Natural killer cell treated with Interleukin-12 subunit alpha and Interleukin-12 subunit beta and Interleukin-15 and Interleukin-18, amount 100 ng/mL, for 72 hours (primary cell): ENCODE data around the gene CMIP. TPM values are rescaled to one million over a fixed set of nuclear protein-coding genes. Genes with fewer than 3 reads are reported as not detected.

Source experiments
- ATAC-seq, 2 donors: fragments of 150-1000 bp; cut with Tn5 transposase in 1 of 2; sonication (Bioruptor Pico), chemical (Tn5 transposase) in 1 of 2; 2 replicates each; pipeline ENCODE4 v1.10.0; 2021
- DNase-seq: peaks from one replicate; pipeline ENCODE4 v3.0.0; 2022; ENCODE audit warnings: low spot score
- H3K27ac Mint-ChIP-seq, 2 donors: 1 replicate in 1 of 2; 2 replicates in 1 of 2; pipeline ENCODE4 v1.8.0; 2022; ENCODE audit warnings: mixed read lengths in 2 of 2, mild to moderate bottlenecking in 1 of 2, moderate library complexity in 1 of 2
- H3K27me3 Mint-ChIP-seq, 2 donors: 1 replicate in 1 of 2; 2 replicates in 1 of 2; pipeline ENCODE4 v1.8.0; 2022; ENCODE audit warnings: mixed read lengths in 2 of 2
- H3K36me3 Mint-ChIP-seq: one replicate; pipeline ENCODE4 v1.8.0; 2022; ENCODE audit warnings: mixed read lengths
- H3K4me1 Mint-ChIP-seq, 2 donors: 1 replicate in 1 of 2; 2 replicates in 1 of 2; pipeline ENCODE4 v1.8.0; 2022; ENCODE audit warnings: low read depth in 2 of 2, mixed read lengths in 2 of 2, mild to moderate bottlenecking in 1 of 2
- H3K4me3 Mint-ChIP-seq: one replicate; pipeline ENCODE4 v1.8.0; 2022; ENCODE audit warnings: mixed read lengths
- H3K9me3 Mint-ChIP-seq: 2 replicates; pipeline ENCODE4 v1.8.0; 2022; ENCODE audit warnings: mixed read lengths
- total RNA-seq, 2 donors: library from RNA; stranded (reverse); gene quantifications; one replicate each; pipeline ENCODE4 v1.2.3, GENCODE V29; 2022

CMIP gene
- total RNA-seq, 2 donors from 2014 or later: 48.0 to 57.6 TPM

DNA sequence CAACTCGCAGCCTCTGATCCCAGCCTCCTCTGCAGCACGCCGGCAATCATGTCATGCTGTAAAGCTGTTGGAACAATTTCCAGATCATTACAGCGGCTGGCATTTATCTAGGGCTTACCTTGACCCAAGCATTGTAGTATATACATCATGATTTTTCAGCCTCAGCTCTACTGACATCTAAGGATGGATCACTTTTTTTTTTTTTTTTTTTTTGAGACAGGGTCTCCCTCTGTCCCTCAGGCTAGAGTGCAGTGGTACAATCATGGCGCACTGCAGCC, 103.3 kb downstream of the CMIP start:
- no peak for DNase-seq
- H3K4me3 Mint-ChIP-seq: no peak overlapping the region
- H3K27me3 Mint-ChIP-seq: no peaks in the 10 kb centered on the region
- no peak for ATAC-seq
- peaks cover 55 to 56% of the 10 kb centered on the region in 2 donors for H3K4me1 Mint-ChIP-seq
- H3K36me3 Mint-ChIP-seq: no peaks in the 10 kb centered on the region
- no peaks in the 10 kb centered on the region for H3K9me3 Mint-ChIP-seq
- no peak overlapping the region for H3K27ac Mint-ChIP-seq

DNA sequence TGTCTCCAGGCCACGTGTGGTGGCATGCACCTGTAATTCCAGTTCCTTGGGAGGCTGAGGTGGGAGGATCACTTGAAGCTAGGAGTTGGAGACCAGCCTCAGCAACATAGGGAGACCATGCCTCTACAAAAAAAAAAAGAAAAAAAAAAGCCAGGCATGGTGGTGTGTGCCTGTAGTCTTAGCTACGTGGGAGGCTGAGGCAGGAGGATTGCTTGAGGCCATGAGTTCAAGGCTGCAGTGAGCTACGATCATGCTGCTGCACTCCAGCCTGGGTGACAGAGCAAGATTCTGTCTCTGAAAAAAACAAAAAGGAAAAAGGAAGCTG, 103.9 kb downstream of the CMIP start:
- peaks cover 56 to 57% of the 10 kb centered on the region in 2 donors for H3K4me1 Mint-ChIP-seq
- ATAC-seq (no peak), DNase-seq (no peak)
- no peak overlapping the region for H3K4me3 Mint-ChIP-seq
- H3K36me3 Mint-ChIP-seq: no peaks in the 10 kb centered on the region
- no peak overlapping the region for H3K27ac Mint-ChIP-seq
- H3K9me3 Mint-ChIP-seq: no peaks in the 10 kb centered on the region
- H3K27me3 Mint-ChIP-seq: no peaks in the 10 kb centered on the region

DNA sequence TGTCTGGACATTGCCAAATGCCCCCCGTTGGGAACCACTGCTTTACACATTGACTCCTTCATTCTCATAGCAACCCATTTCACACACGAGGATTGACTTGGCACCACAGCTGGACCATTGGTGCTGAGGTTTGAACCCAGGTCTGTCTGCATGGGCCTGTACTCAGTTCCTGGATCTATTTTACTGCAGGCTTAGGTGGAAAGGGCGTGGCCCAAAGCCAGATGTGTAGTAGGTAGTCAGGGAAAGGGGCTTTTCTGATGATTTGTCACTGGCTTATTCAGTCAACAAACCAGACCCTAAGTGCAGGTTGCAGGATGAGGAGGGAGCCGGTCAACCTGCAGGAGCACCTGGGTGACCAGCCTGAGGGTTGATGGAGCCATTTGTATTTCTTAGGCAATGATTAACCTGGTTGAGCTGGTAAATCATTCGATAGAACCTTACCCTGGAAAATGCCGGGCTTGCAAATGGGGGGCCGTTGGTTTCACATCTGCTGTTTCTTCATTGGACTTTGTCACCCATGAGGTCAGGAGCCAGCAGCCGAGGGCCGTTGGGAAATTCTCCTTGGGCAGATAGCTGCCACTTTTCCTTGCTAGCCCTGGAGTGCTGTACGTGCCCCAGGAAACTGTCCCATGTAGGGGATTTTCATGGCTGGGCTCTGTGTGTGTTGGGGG, 104.4 kb downstream of the CMIP start:
- ATAC-seq (no peak), DNase-seq (no peak)
- Mint-ChIP-seq H3K27ac (no peak overlapping the region), H3K27me3 (no peaks in the 10 kb centered on the region), H3K4me3 (no peak overlapping the region), H3K4me1 (peaks cover 52 to 57% of the 10 kb centered on the region in 2 donors), H3K36me3 (no peaks in the 10 kb centered on the region), H3K9me3 (no peaks in the 10 kb centered on the region)

DNA sequence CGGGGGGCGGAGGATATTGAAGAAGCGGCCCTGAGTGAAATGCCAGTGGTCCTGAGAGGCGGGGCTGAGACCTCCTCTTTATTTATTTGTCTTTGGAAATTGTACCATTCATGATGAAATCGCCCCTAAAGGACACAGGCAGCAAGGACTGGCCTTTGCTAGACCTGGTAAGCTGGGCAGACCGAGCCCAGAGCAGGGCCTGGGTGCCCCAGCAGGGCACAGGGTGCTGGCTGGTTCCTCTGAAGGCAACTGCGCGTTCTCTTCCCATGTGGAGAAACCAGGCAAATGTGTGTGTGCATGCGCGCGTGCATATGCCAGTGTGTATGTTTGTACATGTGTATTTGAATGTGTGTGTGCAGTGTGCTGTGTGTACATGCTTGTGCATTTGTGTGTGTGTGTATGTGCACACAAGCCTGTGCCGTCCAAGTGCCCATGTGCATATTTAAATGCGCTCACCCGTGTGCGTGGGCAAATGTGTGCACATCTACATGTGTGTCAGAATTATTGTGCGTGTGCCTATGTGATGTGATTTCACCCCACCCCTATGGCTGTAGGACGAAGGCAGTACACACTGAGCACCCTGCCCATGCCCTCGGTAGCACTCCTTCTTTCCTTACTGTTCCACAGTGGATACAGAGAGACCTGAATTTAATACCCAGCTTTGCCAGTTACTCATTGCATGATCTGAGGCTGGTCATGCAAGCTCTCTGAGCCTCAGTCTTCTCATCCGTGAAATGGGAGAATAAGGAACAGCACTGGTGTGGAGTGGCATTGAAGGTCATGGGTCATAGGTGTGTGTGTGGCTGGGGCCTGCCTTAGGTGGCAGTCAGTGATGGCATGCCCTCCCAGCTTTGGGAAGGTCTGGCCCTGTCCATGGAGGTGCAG, 105.2 kb downstream of the CMIP start:
- no peak for DNase-seq
- H3K4me3 Mint-ChIP-seq: no peak overlapping the region
- ATAC-seq: no peak
- H3K27ac Mint-ChIP-seq: no peak overlapping the region
- H3K27me3 Mint-ChIP-seq: no peaks in the 10 kb centered on the region
- H3K36me3 Mint-ChIP-seq: no peaks in the 10 kb centered on the region
- peaks cover 51 to 58% of the 10 kb centered on the region in 2 donors for H3K4me1 Mint-ChIP-seq
- H3K9me3 Mint-ChIP-seq: no peaks in the 10 kb centered on the region

DNA sequence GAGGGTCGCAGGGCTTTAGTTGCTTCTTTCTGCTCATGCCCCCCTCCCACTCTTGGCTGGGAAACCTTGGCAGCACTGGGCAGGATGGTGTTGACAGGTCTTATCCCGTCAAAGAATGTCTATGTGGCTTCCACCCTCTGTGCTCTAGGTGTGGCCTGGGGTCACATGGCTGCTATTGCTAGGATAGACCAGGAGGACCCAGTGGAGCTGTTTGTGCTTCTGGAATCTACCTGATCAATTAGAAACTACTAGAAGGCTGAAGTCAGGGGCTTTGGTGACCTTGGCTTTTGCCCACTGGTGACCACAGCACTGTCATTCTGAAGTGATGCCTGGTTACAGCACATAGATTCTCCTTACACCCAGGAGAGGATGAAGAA, 105.8 kb downstream of the CMIP start:
- Mint-ChIP-seq H3K36me3 (no peaks in the 10 kb centered on the region), H3K27ac (peak overlapping the region; percentile 60 to 90), H3K9me3 (no peaks in the 10 kb centered on the region), H3K4me3 (peak overlapping the region; percentile 11), H3K27me3 (no peaks in the 10 kb centered on the region), H3K4me1 (peaks cover 46 to 52% of the 10 kb centered on the region in 2 donors)
- no peak for DNase-seq
- no peak for ATAC-seq

DNA sequence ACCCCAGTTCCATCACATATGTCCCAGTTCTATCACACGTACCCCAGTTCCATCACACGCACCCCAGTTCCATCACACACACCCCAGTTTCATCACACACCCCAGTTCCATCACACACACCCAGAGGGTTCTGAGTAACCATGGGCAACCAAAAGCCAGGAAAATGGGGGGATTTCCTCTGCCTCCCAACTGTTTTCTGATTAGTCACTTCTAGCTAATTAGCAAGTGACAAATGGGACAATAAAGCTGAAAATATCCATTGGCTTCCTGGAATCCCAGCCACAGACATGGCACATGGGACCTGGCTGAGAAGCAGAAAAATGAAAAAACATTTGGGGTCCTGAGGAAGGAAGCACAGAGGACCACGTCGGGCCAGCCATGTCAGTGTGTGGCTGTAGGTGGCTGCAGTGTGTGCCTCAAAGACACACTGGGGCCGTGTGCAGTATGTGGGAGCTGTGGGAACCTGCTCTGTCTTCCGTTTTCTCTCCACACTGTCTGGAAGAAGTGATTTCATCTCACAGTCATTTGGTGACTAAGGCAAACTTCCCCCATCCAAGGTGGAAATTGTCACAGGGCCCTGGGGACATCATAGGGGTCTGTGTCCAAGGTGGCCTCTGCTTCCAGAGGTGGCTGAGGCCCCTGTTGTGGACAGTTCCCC, 106.7 kb downstream of the CMIP start:
- Mint-ChIP-seq H3K4me3 (peak overlapping the region; percentile 15), H3K27ac (peak overlapping the region; percentile 60 to 90), H3K27me3 (no peaks in the 10 kb centered on the region), H3K36me3 (no peaks in the 10 kb centered on the region), H3K9me3 (no peaks in the 10 kb centered on the region), H3K4me1 (peaks cover 53 to 56% of the 10 kb centered on the region in 2 donors)
- ATAC-seq (peak; percentile 59 to 65), DNase-seq (no peak)

DNA sequence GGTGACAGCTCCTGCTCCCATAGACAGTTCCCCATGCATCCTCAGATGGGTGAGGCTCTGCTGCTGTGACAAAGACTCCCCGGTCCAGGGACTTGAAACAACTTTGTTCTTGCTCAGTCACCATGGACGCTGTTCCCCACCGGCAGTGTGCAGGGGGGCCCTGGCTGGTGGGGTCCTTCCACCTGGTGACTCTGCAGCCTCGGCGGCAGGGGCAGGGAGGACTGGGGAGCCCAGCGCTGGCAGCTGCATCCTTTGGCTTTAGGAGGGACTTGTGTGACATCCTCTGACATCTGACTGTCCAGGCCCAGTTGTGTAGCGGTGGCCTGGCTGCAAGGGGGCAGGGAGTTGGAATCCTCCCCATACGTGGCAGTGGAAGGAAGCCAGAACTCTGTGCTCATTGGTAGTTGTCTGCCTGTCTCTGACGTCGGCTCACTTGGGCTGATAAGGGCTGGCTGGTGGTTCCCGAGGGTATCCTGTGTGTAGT, 107.3 kb downstream of the CMIP start:
- Mint-ChIP-seq H3K9me3 (no peaks in the 10 kb centered on the region), H3K4me3 (peak overlapping the region; percentile 15), H3K4me1 (peaks cover 55 to 60% of the 10 kb centered on the region in 2 donors), H3K27me3 (no peaks in the 10 kb centered on the region), H3K36me3 (no peaks in the 10 kb centered on the region), H3K27ac (peak overlapping the region; percentile 60 to 90)
- DNase-seq: no peak
- peak; percentile 3 to 25 for ATAC-seq

DNA sequence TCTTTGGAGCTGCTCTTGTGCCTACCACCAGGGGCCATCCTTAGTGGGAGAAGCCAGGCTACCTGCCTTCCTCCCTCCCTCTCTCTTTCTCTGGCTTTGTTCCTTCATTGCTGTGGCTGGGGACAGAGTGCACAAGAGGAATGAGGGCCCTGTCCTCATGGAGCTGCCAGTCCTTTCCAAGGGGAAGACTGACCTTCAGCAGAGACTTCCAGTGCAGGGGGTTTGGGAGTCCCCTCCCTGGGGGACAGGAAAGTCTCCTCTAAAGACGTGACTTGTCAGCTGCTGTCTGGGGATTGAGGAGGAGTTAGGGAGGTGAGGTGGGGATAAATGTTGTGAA, 108.1 kb downstream of the CMIP start:
- no peaks in the 10 kb centered on the region for H3K36me3 Mint-ChIP-seq
- H3K9me3 Mint-ChIP-seq: no peaks in the 10 kb centered on the region
- peaks cover 54 to 60% of the 10 kb centered on the region in 2 donors for H3K4me1 Mint-ChIP-seq
- peak overlapping the region; percentile 3 to 60 for H3K27ac Mint-ChIP-seq
- no peak overlapping the region for H3K4me3 Mint-ChIP-seq
- DNase-seq (no peak), ATAC-seq (no peak)
- H3K27me3 Mint-ChIP-seq: no peaks in the 10 kb centered on the region

DNA sequence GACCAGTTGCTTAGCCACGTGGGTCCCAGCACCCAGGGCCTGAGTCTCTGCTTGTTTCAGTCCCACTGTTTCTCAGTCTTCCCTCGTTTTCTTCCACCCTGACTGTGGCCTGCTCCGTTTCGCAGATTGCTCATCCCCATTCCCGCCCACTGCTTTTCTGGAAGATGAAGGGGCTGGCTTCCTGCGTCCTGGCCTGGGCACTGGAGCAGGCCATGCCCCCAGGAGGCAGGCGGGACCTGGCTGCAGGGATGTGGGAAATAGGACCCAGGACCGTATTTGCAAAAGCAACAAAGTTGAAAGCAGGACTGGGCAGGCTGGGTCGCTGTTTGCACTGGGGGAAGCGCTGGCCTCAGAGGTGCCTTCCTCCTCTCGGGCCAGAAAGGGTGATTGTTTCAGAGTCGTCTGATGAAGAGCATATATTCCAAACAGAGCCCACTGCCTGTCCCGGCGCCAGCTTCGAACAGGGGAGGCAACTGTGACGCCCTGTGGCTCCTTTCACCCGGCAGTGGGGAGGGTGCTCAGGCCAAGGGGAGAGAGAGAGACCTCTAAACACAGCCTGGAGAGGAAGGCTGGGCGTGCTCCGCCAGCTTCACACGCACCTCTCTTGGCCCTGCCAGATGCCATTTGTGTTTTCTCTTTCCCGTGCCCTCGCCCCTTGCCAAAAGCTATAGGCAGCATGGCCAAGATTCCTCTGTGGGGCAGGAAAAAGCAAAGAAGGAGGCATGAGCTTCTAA, 108.6 kb downstream of the CMIP start:
- DNase-seq (no peak), ATAC-seq (no peak)
- no peaks in the 10 kb centered on the region for H3K27me3 Mint-ChIP-seq
- H3K4me1 Mint-ChIP-seq: peaks cover 58 to 66% of the 10 kb centered on the region in 2 donors
- H3K4me3 Mint-ChIP-seq: no peak overlapping the region
- peak overlapping the region; percentile 3 to 60 for H3K27ac Mint-ChIP-seq
- no peaks in the 10 kb centered on the region for H3K36me3 Mint-ChIP-seq
- H3K9me3 Mint-ChIP-seq: no peaks in the 10 kb centered on the region

DNA sequence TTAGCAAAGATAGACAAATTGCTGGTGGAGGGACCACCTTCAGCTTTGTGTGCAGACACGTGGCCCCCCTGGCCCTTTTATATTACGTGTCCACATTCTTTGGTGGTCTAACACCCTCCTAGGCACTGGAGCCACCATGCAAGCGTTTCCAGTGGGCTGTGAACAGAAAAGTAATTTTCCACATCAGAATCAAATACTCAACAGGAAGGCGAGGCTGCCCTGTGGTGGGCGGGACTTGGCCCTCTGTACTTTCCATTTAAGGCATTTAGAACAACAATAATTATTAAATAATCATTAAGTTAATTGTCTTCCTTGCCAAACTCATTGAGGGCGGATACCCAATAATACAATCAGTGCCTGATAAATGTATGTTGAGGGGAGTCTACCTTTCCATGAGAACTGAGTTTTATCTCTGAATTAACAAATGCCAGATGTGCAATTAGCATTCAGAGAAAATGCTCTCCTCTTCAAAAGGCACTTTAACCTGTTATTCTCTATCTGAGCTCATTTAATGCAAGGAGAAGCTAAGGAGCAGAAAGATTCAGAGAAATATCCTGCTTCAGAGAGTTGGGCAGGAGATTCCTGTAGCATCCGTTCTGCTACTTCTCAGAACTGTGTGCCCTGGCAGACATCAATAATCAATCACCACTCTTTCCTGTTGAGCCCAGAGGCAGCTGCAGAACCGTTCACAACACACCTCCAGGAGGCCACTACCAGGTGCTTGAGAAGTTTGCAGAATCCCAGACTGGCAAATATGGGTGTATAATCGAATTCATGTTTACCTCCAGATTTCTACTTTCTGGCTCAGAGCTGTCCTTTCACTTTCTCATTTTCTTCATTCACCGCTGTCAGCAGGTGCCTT, 109.4 kb downstream of the CMIP start:
- peak overlapping the region in 1 of 2 donors; percentile 80 for H3K27ac Mint-ChIP-seq
- peaks cover 58 to 67% of the 10 kb centered on the region in 2 donors for H3K4me1 Mint-ChIP-seq

DNA sequence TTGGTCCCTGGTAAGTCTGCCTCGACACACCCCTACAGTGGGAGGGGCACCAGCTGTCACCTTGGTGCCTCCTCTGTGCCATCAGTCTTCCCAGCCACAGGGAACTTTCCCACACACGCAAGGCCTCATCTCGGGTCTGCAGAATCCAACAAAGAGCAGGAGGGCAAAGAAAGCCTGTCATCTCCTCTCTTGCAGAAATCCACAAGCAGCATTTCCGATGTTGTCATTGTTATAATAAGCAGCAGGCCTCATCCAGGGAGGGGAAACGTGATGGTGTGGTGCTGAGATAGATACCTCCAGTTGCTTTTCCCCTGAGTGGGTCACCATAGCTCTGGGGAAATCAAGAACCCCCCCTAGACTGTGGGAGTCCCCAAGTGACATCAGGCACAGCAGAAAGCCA, 110.4 kb downstream of the CMIP start:
- ATAC-seq (no peak), DNase-seq (no peak)
- Mint-ChIP-seq H3K27me3 (no peaks in the 10 kb centered on the region), H3K36me3 (no peaks in the 10 kb centered on the region), H3K4me1 (peaks cover 53 to 63% of the 10 kb centered on the region in 2 donors), H3K9me3 (no peaks in the 10 kb centered on the region), H3K27ac (peak overlapping the region in 1 of 2 donors; percentile 80), H3K4me3 (no peak overlapping the region)

More for the DNA sequence above, 109.4 kb downstream of the CMIP start:
- H3K9me3 Mint-ChIP-seq: no peaks in the 10 kb centered on the region
- H3K36me3 Mint-ChIP-seq: no peaks in the 10 kb centered on the region
- no peak overlapping the region for H3K4me3 Mint-ChIP-seq
- DNase-seq (no peak), ATAC-seq (no peak)
- H3K27me3 Mint-ChIP-seq: no peaks in the 10 kb centered on the region

DNA sequence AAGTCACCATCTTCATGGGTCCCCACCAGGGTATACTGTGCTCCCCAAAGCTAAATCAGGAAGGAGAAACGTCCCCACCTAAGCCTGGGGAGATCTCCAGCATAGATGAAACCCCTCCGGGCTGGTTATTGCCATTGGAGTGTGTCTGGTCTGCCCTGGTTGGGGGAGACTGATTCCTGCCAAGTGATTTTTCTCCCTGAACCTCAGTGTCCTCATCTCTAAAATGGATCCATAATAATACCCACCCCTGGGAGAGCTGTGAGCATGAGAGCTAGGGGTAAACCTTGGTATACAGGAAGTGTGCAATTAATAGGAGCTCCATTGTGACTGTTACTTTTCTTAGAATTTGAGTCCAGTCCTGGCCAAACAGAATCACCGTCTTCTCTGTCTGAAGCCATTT, 111.1 kb downstream of the CMIP start:
- DNase-seq (no peak), ATAC-seq (no peak)
- Mint-ChIP-seq H3K4me1 (peaks cover 47 to 60% of the 10 kb centered on the region in 2 donors), H3K27me3 (no peaks in the 10 kb centered on the region), H3K4me3 (no peak overlapping the region), H3K9me3 (no peaks in the 10 kb centered on the region), H3K27ac (no peak overlapping the region), H3K36me3 (no peaks in the 10 kb centered on the region)

DNA sequence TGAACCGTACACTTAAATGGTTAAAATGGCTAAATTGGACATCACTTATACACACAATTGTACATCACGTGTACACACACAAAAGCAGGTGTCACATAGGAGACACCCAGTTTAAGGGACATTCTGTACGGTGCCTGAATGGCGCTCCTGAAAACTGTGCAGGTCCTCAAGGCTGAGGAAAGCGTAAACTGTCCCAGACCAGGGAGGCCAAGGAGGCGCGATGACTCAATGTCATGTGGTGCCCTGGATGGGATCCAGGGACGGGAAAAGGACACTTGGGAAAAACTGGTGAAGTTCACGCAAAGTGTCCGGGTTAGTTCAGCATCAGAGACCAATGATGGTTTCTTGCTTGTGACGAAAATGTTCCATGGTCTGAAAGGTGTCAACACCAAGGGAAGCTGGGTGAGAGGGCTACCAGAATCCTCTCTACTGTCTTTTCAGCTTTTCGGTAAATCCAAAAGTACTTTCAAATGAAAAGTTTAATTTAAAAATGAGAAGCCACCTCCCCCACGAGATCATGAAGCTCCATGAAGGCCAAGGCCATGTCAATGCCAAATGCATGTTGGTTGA, 112.2 kb downstream of the CMIP start:
- Mint-ChIP-seq H3K36me3 (no peaks in the 10 kb centered on the region), H3K4me1 (peaks cover 36 to 55% of the 10 kb centered on the region in 2 donors), H3K4me3 (peak overlapping the region; percentile 7), H3K27ac (peak overlapping the region; percentile 3 to 22), H3K27me3 (no peaks in the 10 kb centered on the region), H3K9me3 (no peaks in the 10 kb centered on the region)
- ATAC-seq (no peak), DNase-seq (no peak)
